DMS53 treated with DMSO at 0.1 percent for 48 hours (cell line): Measurements from ENCODE around the gene HECTD4.
"Not testable (repeated sequence)": the region's sequence is repeated elsewhere in the genome, so short reads cannot be mapped to it uniquely, and the experiment has no call there.

Source experiments
- DNase-seq: peaks from one replicate; lab custom pipeline; 2025; ENCODE audit not compliant: unreplicated experiment; lab: John Stamatoyannopoulos, UW

The HECTD4 gene

DNA sequence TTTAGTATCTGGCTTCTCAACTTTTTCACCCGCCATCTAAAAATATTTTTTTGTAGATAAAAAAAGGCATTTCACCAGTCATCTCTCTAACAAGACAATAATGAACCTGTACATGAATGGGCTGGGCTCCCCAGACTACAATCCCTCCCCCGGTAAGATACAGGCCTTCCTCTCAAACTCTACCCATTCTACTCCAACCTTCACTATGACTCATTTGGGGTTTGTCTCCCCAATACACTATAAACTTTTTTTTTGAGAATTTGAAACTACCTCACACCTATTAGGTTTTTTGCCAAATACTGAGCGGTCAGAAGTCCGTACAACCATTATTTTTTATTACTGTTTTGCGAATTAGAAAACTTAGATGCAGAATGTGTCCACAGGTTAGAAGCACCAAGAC lies 26.4 kb upstream of the HECTD4 start:
- no peak for DNase-seq

DNA sequence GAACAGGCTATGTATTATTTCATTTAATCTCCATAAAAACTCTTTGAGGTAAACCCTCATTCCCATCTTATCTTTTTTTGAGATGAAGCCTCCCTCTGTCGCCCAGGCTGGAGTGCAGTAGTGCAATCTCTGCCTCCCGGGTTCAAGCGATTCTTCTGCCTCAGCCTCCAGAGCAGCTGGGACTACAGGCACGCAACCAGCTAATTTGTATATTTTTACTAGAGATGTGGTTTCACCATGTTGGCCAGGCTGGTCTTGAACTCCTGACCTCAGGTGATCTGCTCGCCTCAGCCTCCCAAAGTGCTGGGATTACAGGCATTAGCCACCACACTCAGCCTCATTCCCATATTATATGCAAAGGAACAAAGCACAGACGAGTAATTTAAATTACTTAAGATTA lies 25.5 kb upstream of the HECTD4 start:
- DNase-seq = not testable (repeated sequence)

DNA sequence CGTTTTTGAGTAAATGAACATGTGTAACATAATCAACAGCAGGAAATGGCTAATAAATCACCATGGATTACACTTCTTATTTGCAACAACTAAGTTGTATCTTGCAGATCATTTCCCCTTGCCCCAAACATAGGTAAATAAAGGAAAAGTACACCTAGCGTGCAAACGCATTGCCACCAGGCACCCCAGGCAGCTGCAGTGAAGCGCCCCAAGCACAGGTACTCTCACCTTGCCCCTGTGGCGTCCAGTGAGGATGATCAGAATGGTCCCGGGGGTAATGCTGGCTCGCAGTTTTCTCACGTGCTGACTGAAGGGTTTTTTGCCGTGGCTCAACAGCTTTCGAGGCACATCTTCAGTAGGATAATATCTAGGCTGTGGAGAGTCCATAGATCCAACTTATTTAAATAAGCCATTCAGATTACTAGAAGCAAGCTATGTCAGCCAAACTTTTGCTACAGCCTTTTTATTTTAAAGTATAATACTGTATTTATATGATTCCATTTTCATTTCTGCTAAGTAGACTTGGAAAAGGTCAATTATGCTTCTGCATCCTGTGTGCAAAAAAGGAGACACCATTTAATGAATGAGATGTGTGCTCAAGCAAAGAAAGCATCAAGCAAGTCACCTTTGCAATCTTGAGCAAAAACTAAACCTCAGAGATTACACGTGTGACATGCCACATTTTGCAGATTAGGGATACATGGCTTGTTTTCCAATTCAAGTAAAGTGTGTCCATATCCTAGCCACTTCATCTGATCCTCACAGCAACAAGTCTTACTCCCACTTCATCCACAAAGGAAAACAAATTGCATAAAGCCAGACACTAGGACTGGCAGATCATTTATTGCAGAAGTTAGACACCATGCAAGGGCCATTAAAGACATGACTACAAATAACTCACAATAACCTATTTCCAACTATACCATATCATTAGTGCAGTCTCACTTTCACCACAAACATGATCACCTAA lies 24.6 kb upstream of the HECTD4 start:
- no peak for DNase-seq

DNA sequence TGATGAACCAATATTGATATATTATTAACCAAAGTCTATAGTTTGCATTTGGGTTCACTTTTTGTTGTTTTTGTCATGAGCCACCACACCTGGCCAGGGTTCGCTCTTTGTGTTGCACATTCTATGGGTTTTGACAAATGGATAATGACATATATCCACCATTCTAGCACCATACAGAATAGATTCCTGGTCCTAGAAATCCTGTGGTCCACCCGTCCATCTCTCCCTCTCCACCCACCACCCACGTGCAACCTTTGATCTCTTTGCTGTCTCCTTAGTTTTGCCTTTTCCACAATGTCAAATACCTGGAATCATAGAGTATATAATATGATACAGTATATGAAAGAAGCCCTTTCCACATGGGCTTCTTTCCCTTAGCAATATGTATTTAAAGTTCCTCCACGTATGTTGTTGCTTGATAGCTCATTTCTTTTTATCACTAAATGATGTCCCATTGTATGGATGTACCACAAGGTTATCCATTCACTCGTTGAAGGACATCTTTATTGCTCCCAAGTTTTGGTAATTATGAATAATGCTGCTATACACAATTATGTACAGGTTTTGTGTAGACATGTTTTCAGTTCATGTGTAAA lies 19.8 kb upstream of the HECTD4 start:
- DNase-seq = no peak

DNA sequence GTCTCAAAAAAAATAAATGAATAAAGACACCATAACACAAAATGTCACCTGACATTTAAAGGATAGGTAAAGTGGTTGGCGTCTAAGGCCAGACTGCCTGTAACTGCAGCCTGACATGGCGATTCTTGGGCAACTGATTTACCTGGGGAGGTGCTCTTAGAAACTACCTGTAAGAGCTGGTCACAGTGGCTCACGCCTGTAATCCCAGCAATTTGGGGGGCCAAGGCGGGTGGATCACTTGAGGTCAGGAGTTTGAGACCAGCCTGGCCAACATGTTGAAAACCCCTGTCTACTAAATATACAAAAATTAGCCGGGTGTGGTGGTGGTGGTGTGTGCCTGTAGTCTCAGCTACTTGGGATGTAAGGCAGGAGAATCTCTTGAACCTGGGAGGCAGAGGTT lies 18.8 kb upstream of the HECTD4 start:
- DNase-seq = no peak

DNA sequence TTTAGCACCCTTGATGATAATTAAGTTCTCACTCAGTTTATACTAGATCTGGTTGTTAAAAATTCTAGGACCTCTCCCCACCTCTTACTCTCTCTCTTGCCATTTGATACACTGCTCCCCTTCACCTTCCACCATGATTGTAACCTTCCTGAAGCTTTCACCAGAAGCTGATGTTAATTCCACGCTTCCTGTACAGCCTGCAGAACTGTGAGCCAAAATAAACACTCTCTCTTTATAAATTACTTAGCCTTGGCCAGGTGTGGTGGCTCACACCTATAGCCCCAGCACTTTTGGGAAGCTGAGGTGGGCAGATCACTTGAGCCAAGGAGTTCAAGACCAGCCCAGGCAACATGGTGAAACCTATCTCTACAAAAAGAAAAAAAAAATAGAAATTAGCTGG lies 11.1 kb upstream of the HECTD4 start:
- no peak for DNase-seq

DNA sequence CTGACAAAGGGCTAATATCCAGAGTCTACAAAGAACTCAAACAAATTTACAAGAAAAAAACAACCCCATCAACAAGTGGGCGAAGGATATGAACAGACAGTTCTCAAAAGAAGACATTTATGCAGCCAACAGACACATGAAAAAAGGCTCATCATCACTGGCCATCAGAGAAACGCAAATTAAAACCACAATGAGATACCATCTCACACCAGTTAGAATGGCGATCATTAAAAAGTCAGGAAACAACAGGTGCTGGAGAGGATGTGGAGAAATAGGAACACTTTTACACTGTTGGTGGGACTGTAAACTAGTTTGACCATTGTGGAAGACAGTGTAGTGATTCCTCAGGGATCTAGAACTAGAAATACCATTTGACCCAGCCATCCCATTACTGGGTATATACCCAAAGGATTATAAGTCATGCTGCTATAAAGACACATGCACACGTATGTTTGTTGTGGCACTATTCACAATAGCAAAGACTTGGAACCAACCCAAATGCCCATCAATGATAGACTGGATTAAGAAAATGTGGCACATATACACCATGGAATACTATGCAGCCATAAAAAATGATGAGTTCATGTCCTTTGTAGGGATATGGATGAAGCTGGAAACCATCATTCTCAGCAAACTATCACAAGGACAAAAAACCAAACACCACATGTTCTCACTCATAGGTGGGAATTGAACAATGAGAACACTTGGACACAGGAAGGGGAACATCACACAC lies 7.9 kb upstream of the HECTD4 start:
- not testable (repeated sequence) for DNase-seq

DNA sequence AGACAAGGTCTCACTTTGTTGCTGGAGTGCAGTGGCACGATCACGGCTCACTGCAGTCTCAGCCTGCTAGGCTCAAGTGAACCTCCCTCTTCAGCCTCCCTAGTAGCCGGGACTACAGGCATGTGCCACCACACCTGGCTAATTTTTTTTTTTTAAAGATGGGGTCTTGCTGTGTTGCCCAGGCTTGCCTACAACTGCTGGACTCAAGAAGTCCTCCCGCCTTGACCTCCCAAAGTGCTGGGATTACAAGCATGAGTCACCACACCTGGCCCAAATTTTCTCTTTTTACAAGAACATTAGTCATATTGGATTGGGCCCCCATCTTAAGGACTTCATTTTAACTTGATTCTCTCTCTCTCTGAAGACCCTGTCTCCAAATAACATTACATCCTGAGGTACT lies 7.0 kb upstream of the HECTD4 start:
- no peak for DNase-seq

DNA sequence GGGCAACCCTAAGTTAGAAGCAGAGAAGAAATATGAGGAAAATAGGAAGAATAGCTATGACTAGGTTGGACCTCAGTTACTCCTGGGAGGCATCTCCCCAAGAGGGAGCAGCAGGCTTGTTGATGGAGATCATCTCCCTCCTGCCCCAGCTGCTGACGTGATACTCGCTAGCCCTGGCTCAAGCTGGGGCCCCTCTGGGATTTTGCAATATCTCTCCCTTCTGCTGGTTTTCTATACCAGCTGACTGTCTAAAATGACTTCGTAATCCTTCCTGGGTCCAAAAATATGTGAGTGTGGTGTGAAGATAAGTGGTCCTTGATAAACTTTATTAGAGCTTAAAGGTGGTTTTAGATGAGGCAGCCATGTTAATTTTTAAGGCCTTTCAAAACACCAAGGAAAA lies 4.5 kb upstream of the HECTD4 start:
- no peak for DNase-seq

DNA sequence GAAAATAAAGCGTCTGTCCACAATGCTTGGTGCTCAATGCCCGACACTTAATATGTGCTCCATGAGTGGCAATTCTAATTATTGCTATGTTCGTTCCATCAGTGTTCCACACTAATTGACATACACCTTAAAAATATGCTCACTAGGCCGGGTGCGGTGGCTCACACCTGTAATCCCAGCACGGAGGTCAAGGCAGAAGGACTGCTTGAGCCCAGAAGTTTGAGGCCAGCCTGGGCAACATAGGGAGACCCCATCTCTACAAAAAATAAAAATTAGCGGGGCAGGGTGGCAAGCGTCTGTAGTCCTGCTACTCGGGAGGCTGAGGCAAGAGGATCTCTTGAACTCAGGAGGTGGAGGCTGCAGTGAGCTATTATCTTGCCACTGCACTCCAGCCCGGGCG lies 635 bp upstream of the HECTD4 start:
- no peak for DNase-seq

DNA sequence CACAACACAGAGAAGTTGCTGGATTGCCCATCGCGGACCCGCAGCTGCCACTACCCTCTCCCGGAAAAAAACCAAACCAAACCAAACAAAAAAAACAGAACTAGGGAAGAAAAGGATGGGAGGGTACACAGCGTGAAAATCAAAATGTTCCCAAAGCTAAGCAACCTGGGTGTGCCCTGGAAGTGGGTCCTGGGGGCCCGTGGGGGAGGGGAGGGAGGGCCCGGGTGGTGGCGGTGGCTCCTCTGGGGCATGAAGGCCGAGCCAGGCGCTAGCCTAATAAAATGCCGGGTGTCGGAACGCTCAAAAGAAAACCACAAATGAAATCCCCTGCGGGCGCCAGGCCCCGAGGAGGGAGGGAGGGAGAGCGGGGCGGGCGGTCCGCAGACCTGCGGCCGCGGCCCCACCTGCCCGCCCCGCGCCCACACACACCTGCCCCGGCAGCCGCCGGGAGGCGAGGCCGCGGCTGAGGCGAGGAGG lies 787 bp downstream of the HECTD4 start:
- DNase-seq = no peak

DNA sequence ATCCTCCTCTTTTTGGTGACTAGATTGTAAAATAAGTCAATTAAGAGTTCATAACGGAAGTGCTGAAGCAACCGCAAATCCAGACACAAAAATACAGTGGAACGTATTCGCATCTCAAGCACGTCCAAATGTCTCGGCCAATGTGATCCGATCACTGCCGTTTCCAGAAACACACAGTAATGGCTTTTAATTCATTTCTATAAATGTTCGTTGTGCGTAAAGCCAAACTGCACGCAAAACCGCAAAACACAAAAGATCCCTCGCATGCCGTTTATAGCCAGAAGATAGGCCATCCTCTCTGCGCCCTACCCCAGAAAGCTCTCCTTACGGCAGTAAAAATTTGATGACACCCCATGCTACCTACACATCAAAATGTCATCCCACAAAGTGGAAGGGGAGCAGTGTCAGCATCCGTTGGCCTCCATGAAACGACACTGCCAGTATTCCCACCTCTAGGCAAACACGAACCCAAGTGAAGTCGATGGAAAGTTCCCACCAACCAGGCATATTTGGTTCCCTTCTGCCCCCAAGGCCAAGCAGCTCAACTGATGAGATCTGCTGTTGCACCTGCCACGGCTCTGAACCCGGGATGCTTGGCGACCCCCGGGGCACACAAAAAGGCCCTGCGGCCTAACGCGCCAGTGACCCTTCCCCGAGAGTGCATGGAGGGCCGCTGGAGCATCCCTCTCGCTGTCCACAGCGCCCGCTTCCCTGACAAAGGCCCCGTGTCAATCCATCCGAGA lies 1.4 kb downstream of the HECTD4 start:
- DNase-seq = no peak

DNA sequence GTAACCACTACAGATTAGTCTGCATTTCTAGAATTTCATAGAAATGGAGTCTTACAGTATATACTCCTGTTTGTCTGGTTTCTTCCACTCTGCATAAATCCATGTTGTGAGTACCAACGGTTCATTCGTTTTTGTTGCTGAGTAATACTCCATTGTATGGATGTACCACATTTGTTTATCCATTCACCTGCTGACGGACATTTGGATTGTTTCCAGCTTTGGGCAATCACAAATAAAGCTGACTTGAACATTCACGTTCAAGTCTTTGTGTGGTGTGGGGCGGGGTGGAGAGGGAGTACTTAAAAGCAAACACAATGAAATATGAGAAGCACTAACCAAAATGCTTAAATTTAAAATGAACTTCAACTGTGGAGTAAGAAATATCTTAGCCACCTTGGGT lies 7.1 kb downstream of the HECTD4 start:
- no peak for DNase-seq

DNA sequence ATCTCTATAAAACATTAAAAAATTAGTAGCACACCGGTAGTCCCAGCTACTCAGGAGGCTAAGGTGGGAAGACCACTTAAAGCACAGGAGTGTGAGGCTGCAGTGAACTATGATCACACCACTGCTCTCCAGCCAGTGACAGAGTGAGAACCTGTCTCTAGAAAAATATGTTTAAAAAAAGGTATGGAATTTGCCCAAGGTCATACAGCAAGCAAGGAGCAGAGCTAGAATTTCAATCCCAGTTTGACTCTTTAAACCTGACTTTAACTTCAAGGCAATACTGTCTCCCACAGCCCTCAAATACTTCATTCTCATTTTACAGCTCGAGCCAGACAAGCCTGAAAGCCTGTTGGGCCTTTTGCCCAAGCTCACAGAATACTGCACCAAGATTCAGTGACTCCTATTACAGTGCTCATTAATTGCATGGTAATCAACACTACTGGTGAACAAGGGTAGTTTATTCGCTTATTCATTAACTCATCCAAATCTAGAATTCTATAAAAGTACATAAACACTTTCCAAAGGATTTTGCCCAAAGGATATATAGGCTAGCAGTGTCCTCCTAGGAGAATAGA lies 8.0 kb downstream of the HECTD4 start:
- DNase-seq = no peak

DNA sequence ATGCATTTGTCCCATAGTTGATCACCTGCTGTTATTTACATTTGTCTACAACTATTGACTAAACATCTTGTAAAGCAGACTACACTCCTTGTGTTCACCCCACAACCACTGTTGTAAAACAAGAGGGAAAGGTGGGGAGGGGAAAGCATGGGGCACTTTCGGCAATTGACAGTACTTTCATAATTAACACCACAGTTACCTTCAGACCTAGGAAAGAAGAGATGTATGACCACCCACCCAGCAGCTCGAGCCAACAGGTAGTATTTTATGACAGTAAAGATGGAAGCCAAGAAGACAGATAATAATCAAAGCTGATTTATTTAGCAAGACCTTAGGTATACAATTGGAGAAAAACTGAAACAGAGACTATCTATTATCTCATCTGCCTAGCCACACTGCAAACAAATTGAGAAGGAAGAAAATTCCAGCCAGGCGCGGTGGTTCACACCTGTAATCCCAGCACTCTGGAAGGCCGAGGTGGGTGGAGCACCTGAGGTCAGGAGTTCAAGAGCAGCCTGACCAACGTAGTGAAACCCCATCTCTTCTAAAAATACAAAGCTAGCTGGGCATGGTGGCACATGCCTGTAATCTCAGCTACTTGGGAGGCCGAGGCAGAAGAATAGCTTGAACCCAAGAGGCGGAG lies 11.2 kb downstream of the HECTD4 start:
- DNase-seq = no peak

DNA sequence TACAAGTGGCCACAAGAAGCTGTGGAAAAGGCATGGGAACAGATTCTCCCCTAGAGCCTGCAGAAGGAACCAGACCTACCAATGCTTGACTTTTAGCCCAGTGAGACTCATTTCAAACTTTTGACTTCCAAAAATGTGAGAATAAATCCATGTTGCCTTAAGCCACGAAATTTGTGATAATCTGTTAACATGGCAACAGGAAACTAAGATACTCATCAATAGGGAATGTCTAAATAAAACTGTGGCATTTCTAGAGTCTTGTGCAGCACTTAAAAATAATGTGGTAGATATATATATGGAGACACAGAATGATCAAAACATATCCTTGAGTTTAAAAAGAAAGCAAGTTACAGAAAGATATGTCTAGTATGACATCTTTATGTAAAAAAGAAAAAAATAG lies 12.0 kb downstream of the HECTD4 start:
- no peak for DNase-seq

DNA sequence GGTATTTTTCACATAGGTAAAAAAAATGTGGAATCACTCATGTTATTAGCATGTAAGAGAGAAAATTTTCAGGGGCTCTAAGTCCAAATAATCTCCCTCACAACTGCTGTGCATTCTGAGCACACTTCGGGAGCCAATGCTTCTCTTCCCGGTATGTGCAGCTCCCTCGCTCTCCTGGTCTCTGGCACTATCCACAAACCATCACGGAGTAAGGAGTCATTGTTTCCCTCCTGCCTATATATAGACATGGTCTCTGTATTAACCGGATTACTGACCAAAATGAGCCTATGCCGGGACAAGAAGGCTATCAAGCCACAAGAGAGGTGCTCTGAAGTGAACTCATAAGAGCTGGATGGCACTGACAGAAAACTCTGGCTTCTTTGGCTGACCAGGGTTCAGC lies 13.4 kb downstream of the HECTD4 start:
- DNase-seq = no peak

DNA sequence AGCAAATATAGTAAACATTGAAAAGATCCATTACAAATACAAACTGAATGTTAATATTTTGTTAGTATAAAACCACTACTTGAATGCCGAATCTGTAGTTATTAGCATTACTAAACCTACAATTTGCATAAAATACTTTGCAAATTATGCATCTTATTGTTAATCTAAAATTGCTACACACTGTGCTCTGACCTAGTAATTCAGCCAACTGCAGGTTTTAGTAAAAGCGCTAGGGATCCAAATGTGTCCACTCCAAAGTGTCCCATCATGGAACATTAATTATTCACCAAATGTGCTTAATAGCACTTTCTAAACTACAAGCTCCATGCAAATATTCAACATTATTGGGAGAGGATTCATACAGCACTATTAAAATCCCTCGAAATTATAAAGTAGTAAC lies 14.3 kb downstream of the HECTD4 start:
- no peak for DNase-seq

DNA sequence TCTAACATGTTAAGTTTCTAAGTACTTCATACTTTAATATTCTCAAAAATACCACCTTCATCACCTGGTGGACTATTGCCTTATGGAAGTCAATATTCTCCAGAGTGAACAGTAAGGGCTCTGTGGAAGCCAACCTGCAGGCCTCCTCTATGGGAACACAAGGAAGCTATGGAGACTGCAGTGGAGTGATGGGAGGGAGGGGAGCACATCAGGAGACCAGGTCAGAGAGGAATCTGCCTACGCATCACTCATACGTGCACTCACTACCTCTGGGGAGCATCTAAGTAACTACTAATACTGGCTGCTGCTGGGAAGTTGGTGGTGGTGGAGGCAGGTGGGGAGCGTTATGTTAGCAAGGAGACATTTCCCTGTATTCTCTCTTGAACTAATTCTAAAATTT lies 19.9 kb downstream of the HECTD4 start:
- DNase-seq = no peak

DNA sequence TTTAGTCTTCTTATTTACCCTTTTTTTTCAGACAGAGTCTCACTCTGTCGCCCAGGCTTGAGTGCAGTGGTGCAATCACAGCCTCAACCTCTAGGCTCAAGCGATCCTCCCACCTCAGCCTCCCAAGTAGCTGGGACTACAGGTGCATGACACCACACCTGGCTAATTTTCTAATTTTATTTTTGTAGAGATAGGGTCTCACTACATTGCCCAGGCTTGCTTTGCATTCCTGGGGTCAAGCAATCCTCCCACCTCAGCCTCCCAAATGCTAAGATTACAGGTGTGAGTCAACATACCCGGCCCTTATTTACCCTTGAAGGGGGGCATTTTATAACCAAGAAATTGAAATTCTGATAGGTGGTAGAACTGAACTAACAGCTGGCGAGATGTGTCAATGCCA lies 21.0 kb downstream of the HECTD4 start:
- no peak for DNase-seq
